ENCODE measurements around the gene DALRD3.
A peak's percentile ranks its signal among the peaks of the same experiment; 100 is the strongest.

DALRD3 gene

DNA sequence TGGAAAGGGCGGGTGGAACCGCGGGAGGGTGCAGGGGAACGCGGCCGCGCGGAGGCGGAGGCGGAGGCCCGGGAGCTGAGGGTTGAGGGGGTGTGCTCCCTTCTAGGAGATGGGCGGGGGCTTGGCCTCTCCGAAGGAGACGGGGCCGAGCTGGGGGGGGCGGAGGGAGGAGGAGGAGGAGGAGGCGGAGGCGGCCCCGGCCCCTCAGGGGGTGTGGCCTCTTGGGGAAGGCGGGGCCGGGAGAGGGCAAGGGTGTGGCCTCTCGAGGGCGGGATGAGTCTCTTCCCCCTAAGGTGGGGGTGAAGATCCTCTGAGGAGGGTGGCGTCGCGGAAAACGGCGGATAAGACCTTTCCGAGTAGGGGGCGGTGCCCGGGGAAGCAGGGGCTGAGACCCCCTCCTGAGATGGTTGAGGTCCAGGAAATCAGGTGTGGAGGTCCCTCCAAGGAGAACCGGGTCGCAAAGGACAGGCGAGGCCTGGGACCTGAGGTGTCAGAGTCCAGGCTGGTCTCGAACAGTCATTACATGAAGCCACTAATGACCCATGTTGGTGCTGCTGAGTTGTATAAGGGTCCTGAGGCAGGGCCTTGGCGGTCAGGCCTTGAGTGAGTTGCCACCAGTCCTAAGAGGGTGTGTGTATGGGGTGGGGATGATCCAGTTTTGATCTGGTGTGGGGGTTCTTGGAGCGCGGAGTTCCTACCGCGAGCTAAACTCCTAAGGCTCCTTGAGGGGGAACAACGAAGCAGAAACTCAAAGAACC is 10.4 kb downstream of the DALRD3 start:
- TF ChIP-seq, protein P1, sequence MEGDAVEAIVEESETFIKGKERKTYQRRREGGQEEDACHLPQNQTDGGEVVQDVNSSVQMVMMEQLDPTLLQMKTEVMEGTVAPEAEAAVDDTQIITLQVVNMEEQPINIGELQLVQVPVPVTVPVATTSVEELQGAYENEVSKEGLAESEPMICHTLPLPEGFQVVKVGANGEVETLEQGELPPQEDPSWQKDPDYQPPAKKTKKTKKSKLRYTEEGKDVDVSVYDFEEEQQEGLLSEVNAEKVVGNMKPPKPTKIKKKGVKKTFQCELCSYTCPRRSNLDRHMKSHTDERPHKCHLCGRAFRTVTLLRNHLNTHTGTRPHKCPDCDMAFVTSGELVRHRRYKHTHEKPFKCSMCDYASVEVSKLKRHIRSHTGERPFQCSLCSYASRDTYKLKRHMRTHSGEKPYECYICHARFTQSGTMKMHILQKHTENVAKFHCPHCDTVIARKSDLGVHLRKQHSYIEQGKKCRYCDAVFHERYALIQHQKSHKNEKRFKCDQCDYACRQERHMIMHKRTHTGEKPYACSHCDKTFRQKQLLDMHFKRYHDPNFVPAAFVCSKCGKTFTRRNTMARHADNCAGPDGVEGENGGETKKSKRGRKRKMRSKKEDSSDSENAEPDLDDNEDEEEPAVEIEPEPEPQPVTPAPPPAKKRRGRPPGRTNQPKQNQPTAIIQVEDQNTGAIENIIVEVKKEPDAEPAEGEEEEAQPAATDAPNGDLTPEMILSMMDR (IDR thresholded peaks at IDR 0.05), result peak; percentile 21
- TF ChIP-seq ZFX (IDR thresholded peaks at IDR 0.05; ENCODE audit: borderline replicate concordance), result no peak
- H3K27ac ChIP-seq, result peak overlapping the region; percentile 98

- H3K27ac ChIP-seq, result peak within 1 kb of the TSS; percentile 98
- TF ChIP-seq, protein P1 (IDR thresholded peaks at IDR 0.05), result peak; percentile 54
- no peak for TF ChIP-seq ZFX (IDR thresholded peaks at IDR 0.05; ENCODE audit: borderline replicate concordance)
Measured at GRCh38 chr3:49007068-49007770, 11.2 kb downstream of the DALRD3 start, which contains the start of gene WDR6. WDR6 (plus strand) TSS chr3:49007391; CDS start chr3:49007432, 41 bp downstream.

GRCh38 chr3:49006408-49007067 is 11.8 kb downstream of the DALRD3 start:
- TF ChIP-seq ZFX (IDR thresholded peaks at IDR 0.05; ENCODE audit: borderline replicate concordance), result no peak
- TF ChIP-seq, protein P1 (IDR thresholded peaks at IDR 0.05), result no peak
- peak overlapping the region; percentile 98 for H3K27ac ChIP-seq

- peak overlapping the region; percentile 98 for H3K27ac ChIP-seq
- TF ChIP-seq ZFX (IDR thresholded peaks at IDR 0.05; ENCODE audit: borderline replicate concordance), result no peak
- TF ChIP-seq, protein P1 (IDR thresholded peaks at IDR 0.05), result no peak
Measured at GRCh38 chr3:49005998-49006397, 12.4 kb downstream of the DALRD3 start.

DNA sequence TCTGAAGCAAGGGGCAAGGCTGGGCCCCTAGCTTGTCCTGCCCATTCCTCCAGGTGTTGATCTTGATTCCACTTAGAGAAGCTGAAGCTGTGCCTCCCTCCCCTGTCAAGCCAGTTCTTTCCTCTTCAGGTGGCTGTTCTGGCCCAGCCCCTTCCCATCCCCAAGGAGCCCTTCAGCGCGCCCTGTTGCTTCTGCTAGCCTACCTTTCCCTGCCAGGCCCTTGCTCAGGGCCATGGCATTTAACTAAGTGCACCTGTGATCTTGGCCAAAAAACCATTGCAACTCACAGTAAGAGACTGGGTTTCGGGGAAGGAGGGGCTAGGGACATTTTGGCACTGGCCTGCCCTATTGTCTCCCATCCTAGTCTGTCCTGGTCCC is 13.1 kb downstream of the DALRD3 start:
- no peak for TF ChIP-seq ZFX (IDR thresholded peaks at IDR 0.05; ENCODE audit: borderline replicate concordance)
- TF ChIP-seq, protein P1 (IDR thresholded peaks at IDR 0.05), result no peak
- peak overlapping the region; percentile 98 for H3K27ac ChIP-seq

GRCh38 chr3:49004352-49005302 is 13.8 kb downstream of the DALRD3 start:
- H3K27ac ChIP-seq, result peak overlapping the region; percentile 98
- TF ChIP-seq, protein P1 (IDR thresholded peaks at IDR 0.05), result no peak
- no peak for TF ChIP-seq ZFX (IDR thresholded peaks at IDR 0.05; ENCODE audit: borderline replicate concordance)
